Skin epidermis (tissue), 12 donors: ENCODE measurements around the gene FAM177B.
"Not testable (repeated sequence)": the region's sequence is repeated elsewhere in the genome, so short reads cannot be mapped to it uniquely, and the experiment has no call there.

Source experiments
- H3K27ac ChIP-seq, 21 experiments: fragments of 200-600 bp; sonication (generic) in 11 of 21; one replicate each; pipeline ENCODE4 v1.5.0; 2020; ENCODE audit warnings: mild to moderate bottlenecking in 3 of 21, inconsistent platforms in 2 of 21, moderate library complexity in 2 of 21
- H3K4me3 ChIP-seq, 7 experiments: fragments of 200-600 bp; sonication (generic) in 2 of 7; one replicate each; pipeline ENCODE4 v1.5.0; 2020; ENCODE audit warnings: inconsistent platforms in 2 of 7, mild to moderate bottlenecking in 2 of 7, moderate library complexity in 1 of 7

Gene FAM177B

GRCh38 chr1:222736470-222736869 lies 532 bp upstream of the FAM177B start:
- Histone ChIP-seq H3K27ac (no peak overlapping the region), H3K4me3 (no peak overlapping the region)

GRCh38 chr1:222739465-222739864 lies 2.5 kb downstream of the FAM177B start:
- no peak overlapping the region for H3K27ac ChIP-seq
- no peak overlapping the region for H3K4me3 ChIP-seq

GRCh38 chr1:222739929-222740328 lies 2.9 kb downstream of the FAM177B start:
- Histone ChIP-seq H3K27ac (no peak overlapping the region), H3K4me3 (no peak overlapping the region)

- H3K27ac ChIP-seq: not testable (repeated sequence)
Observed at GRCh38 chr1:222741630-222742457, 4.8 kb downstream of the FAM177B start.

GRCh38 chr1:222749927-222750326 lies 12.9 kb downstream of the FAM177B start:
- H3K27ac ChIP-seq: no peak overlapping the region
- no peak overlapping the region for H3K4me3 ChIP-seq

More at GRCh38 chr1:222741630-222742457, 4.8 kb downstream of the FAM177B start:
- not testable (repeated sequence) for H3K4me3 ChIP-seq

- Histone ChIP-seq H3K27ac (no peak overlapping the region), H3K4me3 (no peak overlapping the region)
Observed at GRCh38 chr1:222750651-222751050, 13.6 kb downstream of the FAM177B start.

GRCh38 chr1:222751255-222751654 lies 14.3 kb downstream of the FAM177B start:
- Histone ChIP-seq H3K4me3 (no peak overlapping the region), H3K27ac (no peak overlapping the region)

GRCh38 chr1:222754366-222755139 lies 17.6 kb downstream of the FAM177B start:
- H3K4me3 ChIP-seq: no peak overlapping the region
- peak overlapping the region in 6 of 21 experiments; percentile 4 to 43 (median 14) for H3K27ac ChIP-seq

- Histone ChIP-seq H3K27ac (no peak overlapping the region), H3K4me3 (no peak overlapping the region)
Observed at GRCh38 chr1:222757646-222758268, 20.8 kb downstream of the FAM177B start.

GRCh38 chr1:222759451-222760035 lies 22.5 kb downstream of the FAM177B start:
- Histone ChIP-seq H3K27ac (peak overlapping the region in 1 of 21 experiments; percentile 26), H3K4me3 (no peak overlapping the region)

GRCh38 chr1:222761083-222761482 lies 24.1 kb downstream of the FAM177B start:
- Histone ChIP-seq H3K4me3 (no peak overlapping the region), H3K27ac (peak overlapping the region in 1 of 21 experiments; percentile 22)

GRCh38 chr1:222762178-222762577 lies 25.2 kb downstream of the FAM177B start:
- H3K27ac ChIP-seq, H3K4me3 ChIP-seq: not testable (repeated sequence)

GRCh38 chr1:222767152-222767571 lies 30.2 kb downstream of the FAM177B start:
- Histone ChIP-seq H3K4me3 (no peak overlapping the region), H3K27ac (no peak overlapping the region)

GRCh38 chr1:222768592-222768991 lies 31.6 kb downstream of the FAM177B start:
- Histone ChIP-seq H3K4me3 (no peak overlapping the region), H3K27ac (no peak overlapping the region)

GRCh38 chr1:222769181-222769580 lies 32.2 kb downstream of the FAM177B start:
- Histone ChIP-seq H3K4me3 (no peak overlapping the region), H3K27ac (no peak overlapping the region)

- Histone ChIP-seq H3K27ac (peak overlapping the region in 1 of 21 experiments; percentile 42), H3K4me3 (no peak overlapping the region)
Observed at GRCh38 chr1:222769971-222770620, 33.1 kb downstream of the FAM177B start.

GRCh38 chr1:222772996-222773379 lies 36.0 kb downstream of the FAM177B start:
- no peak overlapping the region for H3K4me3 ChIP-seq
- H3K27ac ChIP-seq: peak overlapping the region in 15 of 21 experiments; percentile 1 to 74 (median 51)

GRCh38 chr1:222777463-222777862 lies 40.5 kb downstream of the FAM177B start:
- Histone ChIP-seq H3K27ac (peak overlapping the region in 1 of 21 experiments; percentile 56), H3K4me3 (no peak overlapping the region)

GRCh38 chr1:222777977-222778376 lies 41.0 kb downstream of the FAM177B start:
- Histone ChIP-seq H3K27ac (peak overlapping the region in 1 of 21 experiments; percentile 56), H3K4me3 (no peak overlapping the region)
